HG03439 (cell line): ENCODE measurements around the gene MDFI.

Experiments
- ATAC-seq: cut with Tn5 transposase; IDR thresholded peaks from one replicate; pipeline ENCODE4 v1.9.1; 2021; ENCODE audit warnings: mild to moderate bottlenecking, moderate library complexity; ENCODE audit not compliant: unreplicated experiment

Gene MDFI

GRCh38 chr6:41684311-41685180, 46.3 kb downstream of the MDFI start:
- ATAC-seq = no peak

- no peak for ATAC-seq
Measured at GRCh38 chr6:41685641-41686380, 47.5 kb downstream of the MDFI start.

DNA sequence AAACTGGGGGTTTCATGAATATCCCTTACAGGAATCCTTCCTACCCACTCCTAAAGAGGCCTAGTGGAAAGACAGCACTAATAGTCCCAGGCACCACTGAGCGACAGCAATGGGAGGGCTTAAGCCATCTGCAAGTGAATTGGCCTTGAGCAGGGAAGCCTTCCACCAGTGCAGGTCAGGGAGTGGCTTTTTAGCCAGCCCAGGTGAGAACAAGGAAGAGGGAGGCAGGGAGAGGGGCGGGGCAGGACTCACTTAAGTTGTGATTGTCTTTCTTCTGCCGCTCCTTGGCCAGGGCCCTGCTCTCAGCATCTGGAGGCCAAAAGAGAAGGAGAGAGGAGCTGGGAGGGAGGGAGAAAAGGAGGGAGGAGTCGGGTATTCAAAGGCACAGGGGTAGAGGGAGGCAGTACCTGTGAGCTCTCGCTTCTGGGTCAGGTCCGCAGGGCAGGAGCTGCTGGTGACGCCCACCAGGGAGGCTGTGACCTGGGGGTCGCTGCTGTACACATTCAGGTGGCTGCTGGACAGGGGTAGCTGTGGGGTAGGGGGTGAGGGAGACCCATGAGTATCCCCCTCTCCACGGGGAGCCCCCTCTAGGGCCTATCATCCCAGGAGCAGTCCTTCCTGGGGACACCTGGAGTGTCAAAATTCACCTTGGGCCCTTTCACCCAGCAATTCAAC, 49.4 kb downstream of the MDFI start:
- no peak for ATAC-seq

GRCh38 chr6:41688256-41688965, 50.1 kb downstream of the MDFI start:
- ATAC-seq = no peak

DNA sequence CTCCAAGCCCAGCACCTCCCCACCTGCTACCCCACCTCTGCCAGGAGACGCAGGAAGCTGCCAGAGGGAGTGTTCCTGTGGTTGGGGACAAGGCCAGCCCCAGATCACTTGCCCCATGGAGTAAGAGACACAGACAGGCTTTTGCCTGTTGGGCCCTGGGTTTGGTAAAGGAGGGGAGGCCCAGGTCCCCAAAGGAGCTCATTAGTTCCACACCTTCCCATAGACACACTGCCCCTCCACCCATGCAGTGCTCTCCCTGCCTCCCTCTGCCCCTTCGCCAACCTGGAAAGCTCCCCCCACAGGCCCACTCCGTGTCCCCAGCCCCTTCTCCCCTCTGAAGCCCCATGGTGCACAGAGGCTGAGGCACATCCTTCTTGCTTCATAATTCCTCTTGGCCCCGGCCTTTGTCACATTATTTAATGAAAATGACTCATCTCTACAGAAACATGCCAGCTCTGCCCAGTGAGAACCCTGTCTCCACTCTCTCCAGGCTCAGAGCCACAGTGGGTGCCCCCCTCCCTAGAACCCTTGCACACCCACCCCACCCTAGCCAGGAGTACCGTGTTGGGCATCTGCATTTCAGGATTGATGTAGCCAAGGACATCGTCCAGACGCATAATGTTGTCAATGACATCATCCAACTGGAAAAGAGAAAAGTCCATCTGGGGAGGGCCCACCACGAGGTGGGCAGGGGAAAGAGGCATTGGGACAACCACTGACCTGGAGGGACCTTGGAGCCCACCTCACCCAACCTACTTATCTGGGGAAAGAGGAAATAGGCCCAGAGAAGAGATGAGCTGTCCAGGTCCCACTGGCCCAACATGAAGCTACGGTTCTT, 51.1 kb downstream of the MDFI start:
- ATAC-seq = no peak

GRCh38 chr6:41690541-41691330, 52.5 kb downstream of the MDFI start:
- no peak for ATAC-seq

- ATAC-seq = no peak
Measured at GRCh38 chr6:41691426-41692079, 53.3 kb downstream of the MDFI start.

DNA sequence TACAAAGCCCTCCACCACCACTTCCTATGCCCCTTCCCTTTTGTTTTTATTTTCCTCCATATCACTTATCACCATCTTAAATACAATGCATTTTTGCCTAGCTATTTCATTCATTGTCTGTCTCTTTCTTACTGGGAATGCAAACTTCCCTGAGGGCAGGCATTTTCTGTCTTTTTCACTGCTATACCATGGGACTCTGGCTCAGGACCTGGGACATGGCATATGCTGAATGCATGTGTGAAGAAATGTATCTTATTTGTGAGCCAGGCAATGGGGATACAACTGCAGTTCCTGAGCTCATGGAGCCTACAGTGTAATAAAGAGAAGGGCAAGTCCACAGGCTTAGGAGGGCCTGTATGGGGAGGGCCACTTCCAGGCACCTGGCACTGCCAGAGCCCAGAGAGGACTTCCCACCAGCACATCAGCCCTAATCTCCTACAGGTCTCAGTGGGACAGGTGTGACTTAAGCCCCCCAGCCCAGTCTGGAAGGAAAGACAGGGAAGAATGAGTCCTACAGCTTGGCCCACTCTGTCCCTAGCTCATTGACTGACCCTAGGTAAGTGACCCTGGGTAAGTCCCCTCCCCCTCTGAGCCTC, 53.9 kb downstream of the MDFI start:
- no peak for ATAC-seq

- no peak for ATAC-seq
Measured at GRCh38 chr6:41692730-41693129, 54.5 kb downstream of the MDFI start.

DNA sequence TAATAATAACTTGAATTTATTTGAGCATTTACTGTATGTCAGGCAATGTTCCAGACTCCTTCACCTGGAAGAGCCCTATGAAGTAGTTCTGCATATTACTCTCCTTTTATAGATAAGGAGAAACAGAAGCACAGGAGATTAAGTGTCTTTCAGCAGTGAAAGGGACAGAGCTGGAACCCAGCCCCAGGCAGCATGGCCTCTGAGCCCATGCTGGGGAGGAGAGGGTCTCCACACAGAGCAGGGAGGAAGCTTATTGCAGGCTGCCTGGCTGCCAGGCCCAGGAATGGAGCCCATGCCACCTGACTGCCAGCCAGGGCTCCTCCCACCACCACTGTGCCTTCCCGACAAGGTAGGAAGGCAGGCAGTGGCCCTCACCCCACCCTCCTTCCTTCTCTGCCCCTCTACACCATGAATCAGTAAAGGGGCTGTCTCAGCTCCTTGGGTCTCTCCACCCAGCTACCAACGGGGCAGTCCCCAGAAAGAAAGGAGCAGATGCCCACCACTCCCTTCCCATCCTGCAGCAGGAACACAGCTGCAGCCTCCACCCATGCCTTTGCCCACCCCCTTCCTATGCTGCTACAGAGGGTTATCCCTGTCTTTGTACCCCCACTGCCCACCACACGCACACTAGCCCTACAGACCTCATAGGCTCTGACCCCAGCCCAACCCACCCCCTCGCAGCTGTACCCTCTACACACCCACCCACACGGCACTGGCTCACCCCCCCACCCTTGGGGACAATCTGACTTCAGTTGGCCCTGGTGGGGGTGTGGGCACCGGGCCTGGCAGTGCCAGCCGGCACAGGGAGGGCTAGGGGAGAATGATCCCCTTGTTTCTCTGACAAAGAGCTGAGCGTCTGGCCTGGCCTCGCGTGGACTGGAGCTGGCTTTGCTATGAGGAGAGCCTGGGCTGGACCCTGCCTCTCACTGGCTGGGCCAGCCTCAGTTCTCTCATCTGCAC, 55.3 kb downstream of the MDFI start:
- ATAC-seq = no peak

GRCh38 chr6:41694815-41695526, 56.7 kb downstream of the MDFI start:
- ATAC-seq = no peak

- ATAC-seq = no peak
Measured at GRCh38 chr6:41695825-41696224, 57.6 kb downstream of the MDFI start.

DNA sequence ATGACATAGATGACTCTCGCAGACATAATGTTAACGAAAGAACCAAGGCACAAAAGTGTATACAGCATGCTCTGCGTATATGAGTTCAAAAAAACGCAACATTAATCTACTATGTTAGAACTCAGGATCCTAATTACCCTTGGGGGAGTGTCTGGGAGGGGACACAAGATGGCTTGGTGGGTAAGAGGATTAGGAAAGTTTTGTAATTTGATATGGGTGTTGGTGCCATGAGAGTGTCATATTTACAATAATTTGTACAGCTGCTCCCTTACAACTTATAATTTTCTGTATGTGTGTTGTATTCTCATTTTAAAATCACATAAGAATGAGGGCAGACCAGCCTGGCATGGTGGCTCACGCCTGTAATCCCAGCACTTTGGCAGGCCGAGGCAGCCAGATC, 58.5 kb downstream of the MDFI start:
- ATAC-seq = no peak

DNA sequence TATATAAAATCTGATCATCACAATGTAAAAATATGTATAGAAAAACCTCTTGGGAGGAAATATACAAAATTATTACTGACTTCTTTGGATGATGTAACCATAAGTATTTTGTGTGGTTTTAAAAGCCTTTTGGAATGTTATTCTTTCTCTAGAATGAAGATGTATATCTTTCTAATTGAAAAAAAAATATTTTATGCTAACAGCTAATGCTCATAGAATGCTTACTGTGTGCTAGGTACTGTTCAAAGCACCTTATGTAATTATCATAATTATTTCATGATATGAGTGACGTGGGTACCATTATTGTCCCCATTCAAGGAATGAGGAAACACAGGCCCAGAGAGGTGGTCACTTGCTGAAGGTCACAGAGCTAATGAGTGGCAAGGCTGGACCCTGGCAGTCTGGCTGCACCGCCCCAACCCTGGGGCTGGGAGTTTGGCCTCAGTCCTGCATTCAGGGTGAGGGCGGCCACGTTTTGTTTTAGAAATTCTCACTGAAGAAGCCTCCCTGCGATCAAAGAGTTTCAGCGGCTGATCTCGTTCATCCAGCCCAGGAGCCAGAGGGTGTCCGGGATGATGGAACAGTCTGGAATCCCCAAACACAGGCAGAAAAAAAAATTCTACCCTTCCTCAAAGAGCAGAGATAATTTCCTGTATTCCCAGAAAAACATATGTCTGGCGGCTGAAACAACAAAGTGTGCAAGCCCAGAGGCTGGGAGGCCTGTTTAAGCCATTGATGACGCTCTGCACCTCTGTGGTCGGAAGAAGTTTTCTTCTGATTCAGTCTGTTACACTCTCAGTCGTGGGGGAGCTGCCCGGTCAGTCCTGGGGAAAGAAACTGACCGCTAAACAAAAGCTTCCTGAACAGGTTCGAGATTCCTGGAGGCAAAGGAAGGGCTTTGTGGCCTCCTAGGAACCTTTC, 59.9 kb downstream of the MDFI start:
- no peak for ATAC-seq

- ATAC-seq = no peak
Measured at GRCh38 chr6:41699063-41699462, 60.8 kb downstream of the MDFI start.
